ENCODE data around the gene IKZF2.

GRCh38 chr2:213017404-213017803 is 134.0 kb downstream of the IKZF2 start:
- TF ChIP-seq CTCF (IDR thresholded peaks at IDR 0.05) (no peak), TCF7L2 (IDR thresholded peaks at IDR 0.05; ENCODE audit: low read depth, low read length) (no peak), POLR2AphosphoS5 (IDR thresholded peaks at IDR 0.05; ENCODE audit: low read depth, low read length) (no peak), REST (IDR thresholded peaks at IDR 0.05; ENCODE audit: insufficient read depth in 1 of 2, low read depth in 2 of 2, low read length in 1 of 2) (no peak), SIN3A (IDR thresholded peaks at IDR 0.05; ENCODE audit: borderline replicate concordance, insufficient read depth, low read depth, low read length) (no peak)
